Endothelial cell of umbilical vein (primary cell): ENCODE results near the gene RGS17.

Source experiments
- EZH2 ChIP-seq: IDR thresholded peaks from 2 replicates; pipeline ENCODE4 v1.6.1; 2012; ENCODE audit warnings: borderline replicate concordance, low read depth, mild to moderate bottlenecking, moderate library complexity, low read length, inconsistent platforms; ENCODE audit not compliant: severe bottlenecking
- FOS ChIP-seq: IDR thresholded peaks from 2 replicates; pipeline ENCODE4 v1.6.1; 2011; ENCODE audit warnings: mild to moderate bottlenecking, low read length, moderate library complexity, borderline replicate concordance; ENCODE audit not compliant: insufficient read depth
- JUN ChIP-seq: IDR thresholded peaks from 2 replicates; pipeline ENCODE4 v1.6.1; 2011; ENCODE audit warnings: borderline replicate concordance, low read depth; ENCODE audit not compliant: insufficient read length, insufficient read depth
- MYC ChIP-seq: IDR thresholded peaks from one replicate; pipeline ENCODE4 v1.6.1; 2011; ENCODE audit warnings: mild to moderate bottlenecking, low read depth, low read length
- POLR2A ChIP-seq: IDR thresholded peaks from 2 replicates; pipeline ENCODE4 v1.6.1; 2012; ENCODE audit warnings: low read depth, mild to moderate bottlenecking, control low read depth, low read length
- POLR2AphosphoS5 ChIP-seq: IDR thresholded peaks from 2 replicates; pipeline ENCODE4 v1.6.1; 2012; ENCODE audit warnings: low read depth, mild to moderate bottlenecking, control low read depth, low read length, moderate library complexity; ENCODE audit not compliant: insufficient read depth
- TF ChIP-seq, protein P1 (sequence below), 2 donors: IDR thresholded peaks; 1 replicate in 1 of 2; 2 replicates in 1 of 2; pipeline ENCODE4 v1.5.1; 2011; ENCODE audit warnings: low read length in 2 of 2, mild to moderate bottlenecking in 2 of 2, moderate library complexity in 2 of 2, control low read depth in 1 of 2, inconsistent platforms in 1 of 2, low read depth in 1 of 2; ENCODE audit not compliant: insufficient read depth in 1 of 2; ENCODE audit errors: extremely low read depth in 1 of 2
- TF ChIP-seq, protein P2 (sequence below): IDR thresholded peaks from 2 replicates; pipeline ENCODE4 v1.6.1; 2011; ENCODE audit not compliant: insufficient read depth, insufficient read length

DNA sequence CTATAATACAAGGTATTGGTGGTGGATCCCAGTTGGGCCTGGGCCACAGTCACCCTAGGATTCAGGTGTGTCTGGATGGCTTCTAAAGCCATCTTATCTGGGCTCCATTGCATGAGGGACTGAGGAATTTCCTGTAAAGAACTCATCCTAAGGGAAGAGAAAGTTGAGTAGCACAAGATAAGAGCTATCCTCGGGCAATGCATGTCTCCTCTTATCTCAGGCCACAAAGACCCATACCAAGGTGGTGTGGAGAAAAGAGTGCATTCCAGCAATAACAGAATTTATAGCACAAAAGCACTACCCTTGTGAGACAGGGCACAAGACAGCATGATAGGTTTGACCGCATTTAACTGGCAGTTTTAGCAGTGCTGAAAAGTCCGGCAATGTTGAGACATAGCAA lies 114.2 kb downstream of the RGS17 start:
- TF ChIP-seq POLR2A (no peak), POLR2AphosphoS5 (no peak), EZH2 (no peak), JUN (no peak), FOS (no peak), MYC (no peak)
- TF ChIP-seq, protein P1, sequence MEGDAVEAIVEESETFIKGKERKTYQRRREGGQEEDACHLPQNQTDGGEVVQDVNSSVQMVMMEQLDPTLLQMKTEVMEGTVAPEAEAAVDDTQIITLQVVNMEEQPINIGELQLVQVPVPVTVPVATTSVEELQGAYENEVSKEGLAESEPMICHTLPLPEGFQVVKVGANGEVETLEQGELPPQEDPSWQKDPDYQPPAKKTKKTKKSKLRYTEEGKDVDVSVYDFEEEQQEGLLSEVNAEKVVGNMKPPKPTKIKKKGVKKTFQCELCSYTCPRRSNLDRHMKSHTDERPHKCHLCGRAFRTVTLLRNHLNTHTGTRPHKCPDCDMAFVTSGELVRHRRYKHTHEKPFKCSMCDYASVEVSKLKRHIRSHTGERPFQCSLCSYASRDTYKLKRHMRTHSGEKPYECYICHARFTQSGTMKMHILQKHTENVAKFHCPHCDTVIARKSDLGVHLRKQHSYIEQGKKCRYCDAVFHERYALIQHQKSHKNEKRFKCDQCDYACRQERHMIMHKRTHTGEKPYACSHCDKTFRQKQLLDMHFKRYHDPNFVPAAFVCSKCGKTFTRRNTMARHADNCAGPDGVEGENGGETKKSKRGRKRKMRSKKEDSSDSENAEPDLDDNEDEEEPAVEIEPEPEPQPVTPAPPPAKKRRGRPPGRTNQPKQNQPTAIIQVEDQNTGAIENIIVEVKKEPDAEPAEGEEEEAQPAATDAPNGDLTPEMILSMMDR (IDR thresholded peaks at IDR 0.05; ENCODE audit: extremely low read depth in 1 of 2, insufficient read depth in 1 of 2, low read depth in 1 of 2, low read length in 2 of 2): no peak
- TF ChIP-seq, protein P2, sequence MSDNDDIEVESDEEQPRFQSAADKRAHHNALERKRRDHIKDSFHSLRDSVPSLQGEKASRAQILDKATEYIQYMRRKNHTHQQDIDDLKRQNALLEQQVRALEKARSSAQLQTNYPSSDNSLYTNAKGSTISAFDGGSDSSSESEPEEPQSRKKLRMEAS: no peak
